ENCODE data around the gene CIRBP.

CIRBP gene

DNA sequence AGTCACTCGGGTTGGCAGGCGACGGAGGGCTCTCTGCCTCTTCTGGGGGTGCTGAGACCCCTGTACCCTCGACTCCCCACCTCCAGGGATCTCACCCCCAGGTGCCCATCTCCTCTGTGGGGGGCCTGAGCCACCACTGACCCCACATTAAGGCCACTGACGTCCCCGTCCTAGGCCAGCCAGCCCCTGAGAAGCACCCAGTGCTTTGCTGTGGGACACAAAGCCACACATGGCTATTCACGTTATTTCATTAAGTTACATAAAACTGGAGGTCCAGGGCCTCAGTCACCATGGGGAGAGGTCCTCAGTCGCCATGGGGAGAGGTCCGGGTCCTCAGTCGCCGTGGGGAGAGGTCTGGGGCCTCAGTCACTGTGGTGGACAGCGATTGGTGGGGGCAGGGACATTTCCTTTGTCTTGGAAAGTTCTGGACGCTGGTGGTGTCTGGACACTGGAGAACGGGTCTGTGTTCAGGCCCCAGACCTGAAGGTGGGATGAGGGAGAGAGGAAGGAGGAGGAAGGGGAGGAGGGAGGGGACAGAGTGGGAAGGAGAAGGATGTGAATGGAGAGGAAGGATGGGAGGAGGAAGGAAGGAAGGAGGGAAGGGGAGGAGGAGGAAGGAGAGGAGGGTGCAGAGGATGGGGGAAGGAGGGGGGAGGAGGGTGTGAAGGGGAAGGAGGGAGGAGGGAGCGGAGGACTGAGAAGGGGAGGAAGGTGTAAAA lies 12.6 kb downstream of the CIRBP start:
- no peak for DNase-seq

DNA sequence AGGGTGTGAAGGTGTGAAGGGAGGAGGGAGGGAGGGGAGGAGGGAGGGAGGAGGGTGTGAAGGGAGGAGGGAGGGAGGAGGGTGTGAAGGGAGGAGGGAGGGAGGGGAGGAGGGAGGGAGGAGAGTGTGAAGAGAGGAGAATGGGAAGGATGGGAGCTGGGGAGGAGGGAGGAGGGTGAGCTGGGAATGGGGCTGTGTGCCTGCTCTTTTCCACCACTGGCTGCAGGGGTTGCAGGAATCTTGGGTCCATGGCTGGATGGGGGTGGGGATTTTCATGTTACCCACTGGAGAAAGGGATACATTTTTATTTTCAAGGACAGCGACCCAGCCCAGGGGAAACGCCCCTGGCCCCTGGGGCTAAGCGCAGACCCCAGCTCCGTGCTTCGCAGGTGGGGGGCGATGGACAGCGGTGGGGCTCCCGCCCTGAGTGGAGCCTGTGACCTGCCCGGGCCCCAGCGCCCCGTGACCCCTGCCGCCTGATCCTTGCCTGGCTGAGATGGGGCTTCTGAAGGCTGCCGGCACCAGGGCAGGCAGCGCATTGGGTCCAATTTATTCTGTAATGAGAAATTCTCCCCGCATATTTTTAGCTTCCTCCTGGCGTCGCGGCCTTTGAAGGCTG lies 13.6 kb downstream of the CIRBP start:
- no peak for DNase-seq

DNA sequence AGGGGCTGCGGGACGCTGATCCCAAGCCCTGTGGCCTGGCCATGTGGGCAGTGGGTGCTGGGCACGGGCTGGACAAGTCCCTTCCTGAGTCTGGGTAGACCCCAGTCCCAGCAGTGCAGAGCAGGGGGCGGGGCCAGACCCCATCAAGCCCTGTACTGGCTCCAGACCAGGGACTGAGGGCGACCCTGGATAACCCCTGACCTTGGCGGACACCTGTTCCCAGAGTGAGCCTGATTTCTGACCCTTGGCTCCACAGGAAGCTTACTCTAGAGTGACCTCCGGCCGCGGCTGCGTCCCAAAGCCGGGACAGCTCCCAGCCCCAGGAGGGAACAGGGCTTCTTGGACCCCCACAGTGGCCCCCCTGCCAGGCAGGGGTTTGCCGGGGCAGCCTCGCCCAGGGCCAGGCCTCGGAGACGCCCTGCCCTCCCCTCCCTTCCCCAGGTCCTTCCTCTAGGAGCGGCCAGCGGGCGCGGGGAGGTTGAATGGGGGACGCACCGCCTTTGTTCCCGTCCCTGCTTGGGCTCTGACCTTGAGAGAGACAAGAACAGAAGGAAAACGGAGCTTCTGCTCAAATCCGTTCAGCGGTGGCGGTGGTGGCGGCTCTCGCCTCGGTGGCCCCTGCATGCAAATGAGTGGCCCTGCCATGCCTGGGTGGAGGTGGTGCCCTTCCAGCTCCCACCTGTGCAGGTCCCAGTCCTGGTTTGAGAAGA lies 14.2 kb downstream of the CIRBP start:
- no peak for DNase-seq

DNA sequence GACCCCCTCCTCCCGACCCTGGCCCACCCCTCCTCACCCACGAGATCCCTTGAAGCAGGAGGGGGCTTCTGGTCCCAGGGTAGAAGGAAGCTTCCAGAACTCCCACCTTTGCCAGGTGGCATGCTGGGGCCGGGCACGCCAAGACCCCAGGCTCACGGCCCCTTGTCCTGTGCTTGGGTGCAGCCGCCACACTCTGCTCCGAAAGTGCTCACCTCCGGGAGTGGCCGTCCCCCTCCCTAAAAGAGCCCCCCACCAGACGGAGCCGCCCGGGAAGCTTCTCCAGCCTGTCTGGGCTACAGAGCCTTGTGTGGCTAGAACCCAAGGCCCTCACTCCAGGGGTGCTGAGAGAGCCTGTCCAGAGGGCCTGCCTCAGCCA lies 14.8 kb downstream of the CIRBP start:
- no peak for DNase-seq

DNA sequence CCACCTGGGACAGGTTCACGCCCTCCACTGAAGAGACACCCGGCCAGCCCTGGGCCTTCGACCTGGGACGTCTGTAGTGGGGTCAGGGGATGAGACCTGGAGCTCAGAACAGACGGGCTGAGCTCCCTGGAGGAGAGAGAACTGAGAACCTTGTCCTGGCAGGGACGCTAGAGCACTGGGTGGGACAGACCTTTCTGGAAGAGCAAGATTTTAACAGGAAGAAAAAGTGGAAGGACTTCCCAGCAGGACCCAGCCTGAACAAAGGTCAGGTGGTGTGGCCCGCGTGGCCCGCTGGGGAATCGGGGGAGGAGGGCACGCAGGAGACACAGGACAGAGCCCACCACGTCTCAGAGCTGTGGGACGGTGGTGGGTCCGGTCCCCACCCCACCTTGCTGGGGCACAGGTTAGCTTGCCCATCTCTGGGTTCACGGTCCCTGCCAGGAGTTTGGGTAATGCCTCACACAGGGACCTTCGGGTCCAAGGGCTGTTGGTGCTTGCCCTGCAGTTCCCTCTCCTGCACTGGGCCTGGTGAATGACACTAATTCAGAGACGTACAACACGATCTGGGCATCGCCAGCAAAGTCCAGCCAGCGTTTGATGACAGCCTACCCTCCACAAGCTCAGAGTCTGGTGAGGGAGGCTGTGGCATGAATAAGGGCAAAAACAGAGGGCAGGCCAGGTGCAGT lies 15.3 kb downstream of the CIRBP start:
- DNase-seq: no peak

DNA sequence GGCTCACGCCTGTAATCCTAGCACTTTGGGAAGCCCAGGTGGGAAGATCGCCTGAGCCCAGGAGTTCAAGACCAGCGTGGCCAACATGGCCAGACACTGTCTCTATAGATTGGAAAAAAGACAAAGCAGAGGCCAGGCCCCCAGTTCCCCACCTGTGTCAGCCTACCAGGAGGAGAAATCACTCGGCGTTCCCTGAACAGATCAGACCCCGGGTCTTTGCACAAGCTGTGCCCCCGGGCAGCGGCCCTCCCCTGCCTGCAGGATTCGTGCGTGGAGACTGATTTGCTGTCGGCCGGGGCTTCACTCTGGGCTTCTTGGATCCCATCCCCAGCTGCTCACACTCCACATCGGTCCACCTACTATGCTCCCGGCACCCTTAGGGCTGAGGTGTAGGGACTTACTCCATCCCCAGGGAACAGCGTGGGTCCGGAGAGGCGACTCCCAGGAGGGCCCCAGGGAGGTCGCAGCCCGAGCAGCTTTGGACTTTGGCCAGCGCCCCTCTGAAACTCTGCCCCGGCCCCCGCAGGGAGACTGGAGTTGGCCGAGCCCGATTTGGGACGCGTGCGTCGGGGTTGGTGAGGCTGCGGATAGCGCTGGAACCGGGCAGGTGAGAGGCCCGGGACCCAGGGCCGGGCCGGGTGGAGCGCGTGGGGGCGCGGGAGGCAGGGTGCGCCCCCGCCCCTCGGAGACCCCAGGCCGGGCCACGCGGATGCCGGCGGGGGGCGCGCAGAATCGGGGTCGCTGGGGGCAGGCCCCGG lies 16.0 kb downstream of the CIRBP start:
- no peak for DNase-seq

DNA sequence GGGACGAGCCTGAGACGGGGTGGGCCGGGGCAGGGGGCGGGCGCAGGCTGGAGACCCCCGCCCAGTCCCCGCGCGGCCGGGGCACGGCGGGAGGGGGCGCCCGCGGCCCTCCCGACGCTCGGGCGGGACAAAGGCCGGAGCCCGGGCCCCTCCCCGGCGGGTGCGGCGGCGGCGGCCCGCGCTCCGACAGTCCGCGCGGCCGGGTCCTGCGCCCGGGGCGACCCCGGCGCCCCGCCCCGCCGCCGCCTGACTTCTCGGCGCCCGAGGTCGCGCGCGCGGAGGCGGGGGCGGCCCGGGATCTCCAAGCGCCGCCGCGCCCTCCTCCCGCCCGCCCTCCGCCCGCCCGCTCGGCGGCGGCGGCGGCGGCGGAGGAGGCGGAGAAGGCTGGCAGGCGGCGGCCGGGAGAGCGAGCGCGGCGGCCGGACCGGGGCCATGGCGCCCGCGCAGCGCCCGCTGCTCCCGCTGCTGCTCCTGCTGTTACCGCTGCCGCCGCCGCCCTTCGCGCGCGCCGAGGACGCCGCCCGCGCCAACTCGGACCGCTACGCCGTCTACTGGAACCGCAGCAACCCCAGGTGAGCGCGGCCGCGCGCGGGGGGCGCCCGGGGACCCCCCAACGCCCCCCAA lies 16.7 kb downstream of the CIRBP start, which contains the start of gene EFNA2:
TSS of gene EFNA2 (plus strand) at position 137 of the 624 bp plus-strand sequence. CDS start at position 433, 296 bp downstream.
- DNase-seq: no peak

DNA sequence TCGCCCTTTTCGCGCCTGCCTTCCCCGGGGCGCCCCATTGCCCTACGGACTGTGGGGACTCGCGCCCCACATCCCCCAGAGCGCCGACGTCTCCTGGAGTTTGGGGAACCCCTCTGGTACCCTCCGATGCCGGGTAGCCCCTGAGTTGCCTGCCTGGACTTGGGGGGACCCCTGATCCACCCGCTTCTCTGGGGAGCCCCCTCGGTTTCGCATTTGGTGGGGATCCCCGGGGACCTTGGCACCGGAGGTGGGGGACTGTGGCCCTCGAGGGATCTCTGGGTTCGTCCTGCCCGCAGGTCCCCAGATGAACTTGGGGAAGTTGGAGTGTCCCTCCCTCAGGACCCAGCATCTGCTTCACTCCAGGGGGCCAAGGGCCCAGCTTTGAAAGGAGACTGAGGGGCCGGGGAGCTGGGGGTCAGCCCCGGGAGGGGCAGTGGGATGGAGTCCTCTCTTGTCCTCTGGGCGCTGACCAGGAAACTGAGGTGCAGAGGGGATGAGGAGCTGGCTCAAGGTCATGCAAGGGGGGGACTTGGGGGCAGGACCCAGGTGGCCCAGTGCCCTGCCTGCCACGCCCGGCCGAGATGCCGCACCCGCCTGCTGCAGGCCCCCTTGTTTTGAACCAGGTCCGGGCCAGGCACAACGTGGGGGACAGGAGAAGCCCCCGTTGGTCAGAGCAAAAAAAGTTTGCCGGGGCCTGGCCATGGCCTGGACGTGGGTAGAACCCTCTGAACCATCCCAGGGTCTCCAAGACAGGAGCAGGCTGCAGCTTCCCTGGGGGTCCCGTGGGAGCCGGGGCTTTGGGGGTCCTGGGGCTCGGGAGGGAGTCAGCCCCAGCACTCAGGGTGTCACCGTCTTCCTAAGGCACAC lies 17.6 kb downstream of the CIRBP start:
- no peak for DNase-seq

DNA sequence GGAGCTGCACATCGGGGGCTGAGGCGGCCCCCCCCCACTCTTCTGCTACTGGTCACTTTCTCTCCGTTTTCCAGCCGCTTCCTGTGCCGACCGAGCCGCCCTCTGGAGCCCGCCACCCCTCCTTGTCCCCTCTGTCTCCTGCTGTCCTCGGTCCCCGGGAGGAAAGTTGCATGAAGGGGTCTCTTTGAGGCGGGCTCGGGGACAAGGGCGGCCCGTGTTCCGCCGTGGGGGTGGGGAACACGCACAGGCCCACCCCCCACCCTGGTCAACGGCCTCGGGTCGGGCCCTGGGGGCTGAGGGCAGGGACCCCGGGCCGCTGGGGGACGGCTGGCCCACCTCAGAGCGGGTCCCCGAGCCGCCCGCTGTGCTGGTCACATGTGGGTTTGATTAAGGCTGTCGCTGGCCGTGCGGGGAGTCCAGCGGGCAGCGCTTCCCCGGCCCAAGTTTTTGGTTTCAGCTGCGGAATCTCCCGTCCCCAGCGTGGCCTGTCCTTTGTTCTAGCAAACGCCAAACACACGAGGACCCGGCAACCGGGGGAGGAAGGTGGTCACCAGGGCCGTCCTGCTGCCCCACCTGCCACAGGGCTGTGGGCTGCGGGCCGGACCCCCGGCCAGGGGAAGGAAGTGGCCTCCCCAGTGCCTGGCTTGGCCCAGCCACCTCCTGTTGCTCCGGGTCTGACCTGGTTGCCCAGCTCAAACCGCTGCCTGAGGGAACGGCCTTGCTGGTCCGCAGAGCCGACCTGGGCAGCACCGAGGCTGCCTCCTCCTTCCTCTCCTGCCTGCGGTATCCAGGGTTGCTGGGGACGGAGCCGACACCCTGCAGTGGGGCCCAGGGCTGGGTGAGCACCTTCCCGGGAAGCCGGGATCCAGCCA lies 18.5 kb downstream of the CIRBP start:
- no peak for DNase-seq

DNA sequence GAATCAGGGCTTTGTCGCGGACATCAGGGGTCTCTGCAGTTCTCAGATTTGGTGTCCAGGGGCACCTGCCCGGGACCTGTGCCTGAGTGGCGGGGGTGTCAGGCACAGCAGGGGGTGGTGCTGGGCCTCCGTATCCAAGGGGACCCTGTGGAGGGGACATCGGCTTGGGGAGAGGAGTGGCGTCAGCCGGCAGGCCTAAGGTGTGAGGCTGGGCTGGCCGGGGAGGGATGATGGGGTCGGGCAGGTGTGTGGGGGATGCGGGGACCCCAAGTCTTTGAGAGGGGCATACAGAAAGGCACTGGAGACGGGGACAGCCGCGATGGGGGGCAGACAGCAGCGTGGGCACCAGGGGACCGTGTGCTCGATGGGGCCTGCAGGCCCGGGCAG lies 19.1 kb downstream of the CIRBP start:
- DNase-seq: no peak

DNA sequence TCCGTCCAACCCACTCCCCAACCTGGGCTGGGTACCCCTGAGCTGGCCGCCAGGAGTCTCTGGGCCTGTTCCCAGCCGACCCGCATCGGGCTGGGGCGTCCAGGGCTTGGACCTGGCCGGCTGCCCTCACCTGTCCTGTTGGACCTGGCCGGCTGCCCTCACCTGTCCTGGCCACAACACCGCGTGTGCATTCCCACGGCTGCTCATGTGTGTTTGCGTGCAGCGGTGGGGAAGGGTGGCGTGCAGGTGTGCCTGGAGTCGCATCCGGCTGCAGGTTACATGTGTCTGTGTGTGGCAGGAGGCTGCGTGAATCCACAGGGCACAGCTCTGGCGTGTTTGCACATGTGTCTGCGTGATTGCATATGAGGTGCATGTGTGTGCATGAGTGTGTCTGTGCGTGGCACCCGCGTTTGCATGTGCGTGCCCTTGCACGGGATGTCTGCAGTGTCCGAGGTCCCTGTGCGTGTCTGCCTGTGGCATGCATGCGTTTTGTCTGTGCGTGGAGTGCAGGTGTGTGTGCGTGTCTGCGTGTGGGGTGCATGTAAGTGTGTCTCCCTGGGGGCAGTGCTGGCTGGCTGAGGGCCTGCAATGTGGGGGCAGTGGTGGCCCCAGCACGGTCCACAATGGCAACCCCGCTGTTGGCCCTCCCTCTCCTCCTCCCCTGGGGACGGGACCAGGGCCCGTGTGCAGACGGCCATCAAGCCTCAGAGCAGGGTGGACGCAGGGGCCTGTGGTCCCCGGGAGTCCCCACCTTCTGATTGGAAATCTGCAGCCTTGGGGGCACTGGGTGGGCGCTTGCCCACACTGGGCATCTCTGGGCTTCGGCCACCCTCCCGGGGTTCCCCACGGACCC lies 19.9 kb downstream of the CIRBP start:
- no peak for DNase-seq

DNA sequence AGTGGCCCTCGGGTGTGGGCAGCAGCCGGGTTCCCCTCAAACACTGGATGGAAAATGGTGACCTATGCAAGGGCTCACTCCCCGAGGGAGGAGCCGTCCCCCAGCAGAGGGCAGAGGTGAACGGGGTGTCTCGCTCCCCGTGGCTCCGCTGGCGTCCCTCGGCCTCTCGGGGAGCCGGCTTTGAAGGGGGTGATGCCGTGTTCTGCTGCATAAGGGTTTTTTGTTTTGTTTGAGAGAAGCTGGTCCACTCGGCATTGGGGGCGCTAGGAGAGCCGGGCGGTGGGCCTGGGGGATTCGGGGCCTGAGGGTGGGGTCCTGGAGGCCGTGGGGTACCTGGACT lies 20.5 kb downstream of the CIRBP start:
- DNase-seq: no peak

DNA sequence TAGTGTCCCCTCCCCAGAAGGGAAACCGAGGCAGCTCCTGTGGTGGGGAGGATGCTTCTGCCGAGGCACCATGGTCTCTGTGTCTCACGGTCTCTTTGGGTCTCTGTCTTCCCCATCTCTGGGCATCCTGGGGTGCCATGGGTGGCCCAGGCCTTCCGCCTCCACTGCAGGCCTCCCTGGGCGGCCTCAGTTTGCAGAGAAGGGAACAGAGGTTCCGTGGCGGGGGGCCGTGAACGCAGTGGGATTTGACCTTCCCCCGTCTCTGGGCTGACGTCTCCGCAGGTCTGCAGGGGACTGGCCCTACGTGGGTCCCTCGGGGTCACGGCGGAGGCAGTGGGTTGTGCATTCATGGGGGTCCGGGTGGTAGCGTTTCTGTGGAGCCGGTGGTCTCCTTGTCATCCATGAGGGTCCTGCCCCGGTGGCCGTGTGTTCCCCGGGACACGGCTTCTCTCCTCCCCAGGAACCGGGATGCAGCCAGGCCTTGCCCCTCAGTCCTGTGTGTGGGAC lies 21.1 kb downstream of the CIRBP start:
- DNase-seq: no peak

DNA sequence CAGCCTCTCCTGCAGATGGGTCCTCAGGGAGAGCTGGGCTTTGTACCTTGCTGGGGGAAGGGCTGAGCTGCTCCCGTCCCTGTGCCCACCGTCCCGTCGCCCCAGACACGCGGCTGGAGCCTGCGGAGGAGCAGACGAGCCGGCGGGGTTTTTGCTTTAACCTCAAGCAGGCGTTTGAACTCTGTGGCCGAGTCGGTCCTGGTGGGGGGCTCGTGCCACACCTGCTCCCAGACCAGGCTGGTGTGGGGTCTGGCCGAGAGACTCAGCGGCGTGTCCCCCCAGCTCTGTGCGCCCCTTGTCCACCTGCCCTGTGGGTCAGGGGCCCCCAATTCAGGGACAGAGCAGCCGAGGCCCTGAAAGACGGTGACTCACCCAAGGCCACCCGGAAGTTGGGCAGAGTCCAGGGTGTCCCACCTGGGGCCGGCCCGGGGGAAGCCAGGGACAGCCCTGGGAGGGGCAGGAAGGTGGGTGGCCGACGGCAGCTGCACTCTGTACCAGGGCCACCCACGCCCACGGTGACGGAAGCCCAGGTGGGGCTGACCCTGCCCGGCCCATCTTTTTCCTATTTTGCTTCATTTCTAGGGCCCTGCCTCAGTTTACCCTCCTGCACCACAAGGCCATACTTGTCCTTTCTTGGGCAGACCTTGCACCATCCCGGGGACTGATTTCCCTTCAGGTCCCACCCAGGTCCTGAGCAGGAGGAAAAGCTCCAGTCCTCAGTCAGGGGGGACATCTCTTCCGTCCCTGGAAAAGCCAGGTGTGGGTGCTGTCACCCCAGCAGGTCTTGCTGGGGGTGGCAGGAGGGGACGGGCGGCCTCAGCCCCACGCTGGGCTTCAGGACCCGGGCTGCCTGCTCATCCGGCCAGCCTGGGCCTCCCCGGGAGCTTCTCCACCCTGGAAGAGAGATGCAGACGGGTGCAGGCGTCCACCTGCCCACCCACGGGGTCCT lies 21.8 kb downstream of the CIRBP start:
- no peak for DNase-seq

DNA sequence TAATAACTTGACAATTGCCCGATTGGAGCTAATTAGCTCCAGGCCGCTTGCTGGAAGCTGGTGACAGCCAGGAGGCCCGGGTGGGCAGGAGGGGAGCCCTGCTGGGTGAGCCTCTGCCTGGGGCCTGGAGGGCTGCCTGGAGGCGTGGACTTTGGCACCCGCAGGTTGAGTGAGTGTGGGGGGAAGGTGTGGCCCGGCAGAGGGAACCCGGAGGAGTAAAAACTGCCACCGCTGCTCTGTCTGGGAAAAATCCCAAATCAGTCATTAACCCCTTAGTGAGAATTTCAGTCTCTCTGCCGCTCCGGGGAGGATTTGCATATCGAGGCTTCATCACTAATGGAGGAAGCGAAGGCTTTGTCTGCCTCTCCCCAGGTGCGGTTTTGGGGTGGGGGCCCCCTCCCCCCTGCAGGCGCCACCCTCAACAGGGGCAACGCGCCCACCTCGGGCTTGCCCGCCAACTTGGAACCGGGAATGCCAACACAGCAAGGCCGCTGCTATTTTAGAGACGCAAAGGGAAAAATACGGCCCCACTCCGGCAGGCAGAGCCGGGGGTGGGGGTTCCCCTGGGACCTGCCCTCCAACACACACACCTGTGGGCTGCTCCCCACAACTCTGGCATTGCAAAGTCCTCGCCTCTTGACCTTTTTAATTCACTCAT lies 22.8 kb downstream of the CIRBP start:
- DNase-seq: no peak

DNA sequence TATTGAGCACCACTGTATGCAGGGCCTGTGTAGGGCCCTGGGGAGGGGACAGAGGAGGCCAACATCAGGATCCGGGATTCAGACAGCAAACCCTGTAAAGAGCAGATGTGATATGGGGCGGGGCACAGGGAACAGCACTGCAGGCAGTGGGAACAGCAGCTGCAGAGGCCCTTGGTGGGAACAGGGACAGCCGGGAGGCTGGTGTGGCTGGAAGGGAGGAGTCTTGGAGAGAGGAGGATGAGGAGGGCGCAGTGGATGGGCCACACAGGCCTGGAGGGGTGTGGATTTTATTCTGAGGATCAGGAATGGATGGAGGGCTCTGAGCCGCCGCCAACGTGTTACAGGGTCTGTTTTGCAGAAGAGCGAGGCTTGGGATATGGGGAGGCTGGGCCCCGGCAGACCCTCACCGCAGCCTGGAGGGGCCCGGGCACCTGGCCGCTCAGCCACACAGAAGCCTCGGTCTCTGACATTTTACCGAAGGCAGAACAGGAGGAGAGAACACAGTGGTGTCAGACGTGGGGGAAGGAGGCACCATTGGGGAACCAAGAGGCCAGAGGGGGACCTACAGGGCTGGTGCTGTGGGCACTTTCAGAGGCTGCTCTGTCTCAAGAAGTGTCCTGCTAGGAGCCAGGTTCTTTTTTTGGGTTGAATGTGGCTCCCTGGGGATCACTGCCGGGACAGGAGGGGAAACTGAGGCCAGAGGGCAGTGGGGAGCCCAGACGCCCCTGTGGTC lies 23.5 kb downstream of the CIRBP start:
- DNase-seq: no peak

All from T-helper 1 cell (primary cell).